HepG2 (cell line): ENCODE results near the gene CARTPT.
A peak's percentile ranks its signal among the peaks of the same experiment; 100 is the strongest.

Source experiments
- BRD4 ChIP-seq: sonication (generic); formaldehyde crosslinking; IDR thresholded peaks from 2 replicates; pipeline ENCODE4 v1.4.0; 2020; ENCODE audit warnings: missing genetic modification reagents
- CHCHD3 ChIP-seq: sonication (generic); formaldehyde crosslinking; IDR thresholded peaks from 2 replicates; pipeline ENCODE4 v1.8.0; 2022; ENCODE audit warnings: mild to moderate bottlenecking, missing genetic modification reagents, moderate library complexity
- CTCF ChIP-seq: sonication (generic); formaldehyde crosslinking; IDR thresholded peaks from 2 replicates; pipeline ENCODE4 v1.5.0; 2020; ENCODE audit warnings: mild to moderate bottlenecking, missing genetic modification reagents, moderate library complexity
- FUBP1 ChIP-seq: sonication (generic); formaldehyde crosslinking; IDR thresholded peaks from 2 replicates; pipeline ENCODE4 v1.5.1; 2020; ENCODE audit warnings: missing genetic modification reagents, mild to moderate bottlenecking, borderline replicate concordance
- ISL2 ChIP-seq: sonication (generic); formaldehyde crosslinking; IDR thresholded peaks from 2 replicates; pipeline ENCODE4 v1.5.0; 2020; ENCODE audit warnings: missing genetic modification reagents
- POLR2A ChIP-seq, 2 experiments: IDR thresholded peaks; 2 replicates each; pipeline ENCODE4 v1.6.1; 2011; ENCODE audit warnings: low read depth in 2 of 2, low read length in 2 of 2, mild to moderate bottlenecking in 1 of 2, moderate library complexity in 1 of 2; ENCODE audit not compliant: insufficient read depth in 1 of 2
- RARG ChIP-seq: sonication (generic); formaldehyde crosslinking; IDR thresholded peaks from 2 replicates; pipeline ENCODE4 v1.4.0; 2020; ENCODE audit warnings: low read depth, mild to moderate bottlenecking, missing genetic modification reagents
- TERF1 ChIP-seq: sonication (generic); formaldehyde crosslinking; IDR thresholded peaks from 2 replicates; pipeline ENCODE4 v1.8.0; 2022; ENCODE audit warnings: mild to moderate bottlenecking, missing genetic modification reagents, moderate library complexity
- ZBTB4 ChIP-seq: sonication (generic); formaldehyde crosslinking; IDR thresholded peaks from 2 replicates; pipeline ENCODE4 v1.4.0; 2020; ENCODE audit warnings: missing genetic modification reagents, mild to moderate bottlenecking, borderline replicate concordance
- ZNF362 ChIP-seq: sonication (generic); formaldehyde crosslinking; IDR thresholded peaks from 2 replicates; pipeline ENCODE4 v1.4.0; 2020; ENCODE audit warnings: missing genetic modification reagents, mild to moderate bottlenecking, borderline replicate concordance
- ZNF430 ChIP-seq: sonication (generic); formaldehyde crosslinking; IDR thresholded peaks from 2 replicates; pipeline ENCODE4 v1.9.0; 2021; ENCODE audit warnings: mild to moderate bottlenecking, missing genetic modification reagents

GRCh38 chr5:71757590-71758543 is 38.8 kb downstream of the CARTPT start:
- TF ChIP-seq RARG (CRISPR knock-in tag) (no peak), BRD4 (CRISPR knock-in tag) (no peak), CTCF (peak; percentile 95), CHCHD3 (CRISPR knock-in tag) (no peak), ISL2 (CRISPR knock-in tag) (no peak), FUBP1 (CRISPR knock-in tag) (no peak), ZBTB4 (CRISPR knock-in tag) (no peak), ZNF430 (CRISPR knock-in tag) (no peak), TERF1 (CRISPR knock-in tag) (no peak), ZNF362 (CRISPR knock-in tag) (no peak), POLR2A (IDR thresholded peaks at IDR 0.05; ENCODE audit: insufficient read depth in 1 of 2, low read depth in 2 of 2, low read length in 2 of 2) (no peak)
